ENCODE measurements around the gene HNRNPA1.
"Not testable (repeated sequence)": the region's sequence is repeated elsewhere in the genome, so short reads cannot be mapped to it uniquely, and the experiment has no call there.

Gene HNRNPA1

DNA sequence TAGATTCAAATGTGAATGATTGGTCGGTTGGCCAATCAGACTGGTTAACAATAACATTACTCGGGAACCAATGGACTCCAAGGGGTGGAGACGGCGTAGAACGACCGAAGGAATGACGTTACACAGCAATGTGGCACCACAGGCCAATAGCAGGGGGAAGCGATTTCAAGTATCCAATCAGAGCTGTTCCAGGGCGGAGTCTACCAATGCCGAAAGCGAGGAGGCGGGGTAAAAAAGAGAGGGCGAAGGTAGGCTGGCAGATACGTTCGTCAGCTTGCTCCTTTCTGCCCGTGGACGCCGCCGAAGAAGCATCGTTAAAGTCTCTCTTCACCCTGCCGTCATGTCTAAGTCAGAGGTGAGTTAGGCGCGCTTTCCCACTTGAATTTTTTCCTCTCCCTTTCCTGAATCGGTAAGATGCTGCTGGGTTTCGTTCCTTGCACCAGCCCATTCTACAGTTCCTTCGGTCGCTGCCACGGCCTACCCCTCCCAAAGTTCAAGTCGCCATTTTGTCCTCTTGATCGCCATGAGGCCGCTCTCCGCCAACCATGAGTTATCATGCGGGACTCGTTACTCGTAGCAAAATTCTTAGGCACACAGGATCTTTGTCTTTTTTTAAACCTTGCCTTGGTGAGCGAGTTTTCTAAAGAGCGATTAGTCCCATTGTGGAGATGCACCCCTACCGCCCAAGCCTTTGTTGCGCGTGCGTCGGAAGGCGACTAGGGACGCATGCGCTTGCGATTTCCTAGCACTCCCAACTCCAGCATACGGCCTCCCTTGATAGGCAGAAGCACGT lies at the start of gene HNRNPA1:
Gene HNRNPA1, plus strand, starts transcription at position 259 of the 793 bp plus-strand sequence. Its CDS starts 82 bp downstream, at position 341.
- peak; percentile 97 for DNase-seq (ENCODE audit: low read depth)

GRCh38 chr12:54231269-54231668 lies 49.3 kb upstream of the HNRNPA1 start:
- DNase-seq (ENCODE audit: low read depth) = not testable (repeated sequence)

DNA sequence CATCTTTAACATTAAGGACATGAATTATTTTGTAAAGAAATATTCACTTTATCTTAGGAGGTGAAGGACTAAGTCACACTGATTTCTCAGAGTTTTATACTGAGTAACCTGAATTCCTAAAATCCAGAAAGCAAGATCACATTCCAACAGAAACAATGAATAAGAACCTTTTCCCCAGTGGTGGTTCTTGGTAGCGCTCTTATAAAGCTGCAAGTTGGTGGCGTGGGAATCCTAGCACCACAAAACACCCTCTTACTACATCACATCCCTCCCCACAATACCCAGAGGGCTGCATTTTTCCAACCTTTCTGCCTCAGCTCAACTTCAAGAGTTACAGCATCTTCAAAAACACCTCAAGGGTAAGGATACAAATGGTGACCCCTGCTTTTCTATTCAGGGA lies 47.7 kb upstream of the HNRNPA1 start:
- no peak for DNase-seq (ENCODE audit: low read depth)

DNA sequence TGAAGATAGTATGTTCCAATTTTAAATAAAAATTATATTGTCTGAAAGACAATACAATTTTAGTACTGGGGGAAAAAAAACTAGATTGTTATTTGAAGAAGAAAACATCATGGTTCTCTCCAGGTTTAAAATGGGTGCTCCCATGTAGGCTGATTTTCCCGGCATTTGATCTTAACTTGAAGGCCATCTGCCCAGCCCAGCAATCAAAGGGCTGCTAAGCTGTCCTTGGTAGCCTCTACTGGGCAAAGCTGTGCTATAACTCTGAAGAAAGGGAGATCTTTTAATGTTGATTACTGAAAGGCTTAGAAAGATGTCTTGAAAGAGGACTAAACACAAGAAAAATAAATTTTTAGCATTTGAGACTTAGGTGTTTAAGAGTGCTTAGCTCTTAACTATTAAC lies 42.0 kb upstream of the HNRNPA1 start:
- no peak for DNase-seq (ENCODE audit: low read depth)

GRCh38 chr12:54239620-54240019 lies 40.9 kb upstream of the HNRNPA1 start:
- DNase-seq (ENCODE audit: low read depth) = no peak

DNA sequence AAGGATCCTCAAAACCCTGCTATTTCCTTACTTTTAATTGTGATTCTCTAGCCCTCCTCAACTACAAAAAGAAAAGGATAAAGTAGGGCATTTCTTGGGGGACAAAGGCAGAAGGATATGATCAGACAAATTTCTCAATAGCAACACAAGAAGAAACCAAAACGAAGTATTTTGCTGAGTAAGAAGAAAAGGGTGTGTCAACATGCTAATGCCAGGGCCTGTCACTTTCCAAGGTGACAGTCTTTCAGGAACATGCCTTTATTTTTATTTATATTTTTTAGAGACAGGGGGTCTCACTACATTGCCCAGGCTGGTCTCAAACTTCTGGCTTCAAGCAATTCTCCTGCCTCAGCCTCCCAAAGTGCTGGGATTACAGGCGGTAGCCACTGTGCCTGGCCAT lies 40.4 kb upstream of the HNRNPA1 start:
- DNase-seq (ENCODE audit: low read depth) = no peak

DNA sequence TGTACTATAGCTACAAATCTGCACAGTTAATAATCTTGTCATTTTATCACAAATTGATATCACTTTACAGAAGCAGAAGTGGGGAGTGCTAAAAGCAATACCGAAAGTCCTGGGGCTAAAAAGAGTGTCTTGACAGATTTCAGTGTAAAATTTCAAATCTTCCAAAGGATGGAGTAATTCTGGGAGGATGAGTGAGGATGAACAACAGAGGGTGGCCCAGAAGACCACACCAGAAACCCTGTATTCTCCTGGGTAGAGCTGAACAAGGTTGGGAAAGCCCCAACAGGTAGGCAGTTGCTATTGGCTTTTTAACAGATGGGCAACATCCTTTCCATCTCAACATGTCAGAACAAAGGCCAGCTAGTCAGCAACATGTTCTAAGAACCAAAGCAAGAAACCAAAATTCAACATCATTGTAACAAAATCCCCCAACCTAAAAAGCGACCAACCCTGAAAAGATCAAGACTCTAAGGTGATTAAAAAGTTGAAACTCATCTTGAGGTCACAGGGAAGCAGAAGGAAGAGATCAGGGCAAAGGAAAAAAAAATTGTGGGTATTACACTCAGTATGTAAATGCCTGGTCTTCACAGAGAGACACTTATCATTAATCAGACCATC lies 39.4 kb upstream of the HNRNPA1 start:
- no peak for DNase-seq (ENCODE audit: low read depth)

GRCh38 chr12:54246011-54246641 lies 34.4 kb upstream of the HNRNPA1 start:
- DNase-seq (ENCODE audit: low read depth) = no peak

GRCh38 chr12:54249489-54249888 lies 31.0 kb upstream of the HNRNPA1 start:
- DNase-seq (ENCODE audit: low read depth) = no peak

DNA sequence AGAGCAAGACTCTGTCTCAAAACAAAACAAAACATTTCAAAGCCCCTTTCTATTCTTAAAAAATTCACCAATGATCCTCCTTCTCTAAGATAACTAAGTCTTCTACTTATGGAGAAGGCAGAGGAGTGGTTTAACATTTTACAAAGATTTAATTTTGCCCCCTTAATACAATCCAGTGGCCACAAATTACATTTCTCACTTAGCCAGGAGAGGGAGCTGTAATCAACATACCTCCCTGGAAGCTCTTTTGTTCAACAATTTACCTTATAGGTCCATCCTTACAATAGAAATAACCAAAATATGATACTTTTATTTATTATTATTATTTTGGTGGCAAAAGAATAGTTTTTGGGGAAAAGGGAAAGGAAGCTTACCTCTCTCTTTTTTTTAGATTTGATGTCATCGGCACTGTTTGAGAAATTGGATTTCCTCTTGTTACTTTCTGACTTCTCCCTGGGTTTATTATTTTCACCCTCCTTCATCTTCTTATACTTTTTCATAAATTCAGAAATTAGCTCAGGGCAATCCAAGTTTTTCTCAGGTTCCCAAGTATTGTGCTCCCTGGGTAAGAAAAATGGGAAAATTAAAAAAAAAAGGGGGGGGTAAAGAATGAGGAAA lies 28.8 kb upstream of the HNRNPA1 start:
- DNase-seq (ENCODE audit: low read depth) = no peak

DNA sequence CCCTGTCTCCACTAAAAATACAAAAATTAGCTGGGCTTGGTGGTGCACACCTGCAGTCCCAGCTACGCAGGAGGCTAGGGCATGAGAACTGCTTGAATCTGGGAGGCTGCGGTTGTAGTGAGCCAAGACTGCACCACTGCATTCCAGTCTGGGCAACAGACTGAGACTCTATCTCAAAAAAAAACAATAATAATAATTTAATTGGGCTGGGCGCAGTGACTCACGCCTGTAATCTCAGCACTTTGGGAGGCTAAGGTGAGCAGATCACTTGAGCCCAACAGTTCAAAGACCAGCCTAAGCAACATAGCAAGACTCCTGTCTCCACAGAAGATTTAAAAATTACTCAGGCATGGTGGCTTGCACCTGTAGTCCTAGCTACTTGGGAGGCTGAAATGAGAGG lies 27.3 kb upstream of the HNRNPA1 start:
- no peak for DNase-seq (ENCODE audit: low read depth)

- DNase-seq (ENCODE audit: low read depth) = no peak
Measured at GRCh38 chr12:54257332-54257731, 23.2 kb upstream of the HNRNPA1 start.

DNA sequence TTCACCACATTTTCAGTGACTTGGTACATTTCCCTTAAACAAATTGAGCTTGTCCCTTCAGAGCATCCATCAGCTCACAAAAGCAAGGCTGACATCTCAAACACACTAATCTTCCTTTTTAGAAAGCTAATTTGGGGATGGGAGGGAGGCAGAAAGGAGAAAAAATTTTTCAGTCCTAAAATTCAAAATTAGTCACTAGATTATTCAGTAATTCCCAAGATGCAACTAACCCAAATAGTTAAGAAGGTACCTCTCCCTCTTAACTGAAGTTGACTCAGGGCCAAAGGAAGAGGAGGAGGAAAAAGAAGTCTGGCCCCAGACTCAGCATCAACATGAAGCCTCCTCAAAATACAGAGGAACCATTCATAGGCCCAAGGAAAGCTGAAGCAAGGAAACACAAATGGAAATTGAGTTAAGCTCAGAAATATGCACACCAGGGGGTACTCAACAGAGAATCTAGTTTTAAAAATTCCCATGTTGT lies 22.3 kb upstream of the HNRNPA1 start:
- DNase-seq (ENCODE audit: low read depth) = no peak

DNA sequence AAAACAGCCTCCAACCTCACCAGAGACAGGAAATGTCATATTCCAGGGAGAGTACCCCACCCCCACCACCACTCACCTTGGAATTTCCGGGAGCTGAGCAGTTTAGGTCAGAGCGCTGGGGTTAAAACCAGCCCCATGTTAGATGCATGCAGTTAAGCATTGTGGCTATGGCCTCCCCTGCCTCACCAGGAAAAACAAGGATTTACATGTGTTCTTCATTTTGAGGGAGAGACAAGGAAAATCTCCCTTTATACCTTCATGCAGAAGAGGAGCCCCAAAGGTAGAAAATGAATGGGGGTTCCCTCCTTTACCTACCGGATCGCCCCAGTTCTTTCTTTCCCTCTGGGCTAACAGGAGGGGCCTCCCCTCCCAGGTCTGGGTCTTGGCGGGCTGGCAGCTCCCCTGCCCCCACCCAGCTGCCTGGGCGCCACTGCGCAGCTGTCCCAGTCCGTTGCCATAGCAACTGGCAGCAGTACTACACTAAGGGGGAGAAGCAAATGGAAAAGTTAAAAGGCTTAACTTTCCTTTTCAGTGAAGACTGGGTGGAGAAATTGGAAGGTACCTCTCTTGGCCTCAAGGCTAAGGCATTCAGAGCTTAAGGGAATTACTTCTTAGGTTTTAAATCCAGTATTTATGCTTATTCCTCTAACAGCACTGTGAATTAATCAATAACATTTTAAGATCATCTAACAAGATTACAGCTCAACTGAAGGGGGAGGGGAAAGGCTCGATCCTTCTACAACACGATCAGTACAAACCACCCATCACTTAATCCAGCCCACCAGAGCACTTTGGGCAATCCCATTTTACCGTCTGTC lies 21.1 kb upstream of the HNRNPA1 start:
- DNase-seq (ENCODE audit: low read depth) = no peak

GRCh38 chr12:54261815-54262402 lies 18.6 kb upstream of the HNRNPA1 start:
- DNase-seq (ENCODE audit: low read depth) = no peak

- no peak for DNase-seq (ENCODE audit: low read depth)
Measured at GRCh38 chr12:54262403-54262925, 18.1 kb upstream of the HNRNPA1 start.

DNA sequence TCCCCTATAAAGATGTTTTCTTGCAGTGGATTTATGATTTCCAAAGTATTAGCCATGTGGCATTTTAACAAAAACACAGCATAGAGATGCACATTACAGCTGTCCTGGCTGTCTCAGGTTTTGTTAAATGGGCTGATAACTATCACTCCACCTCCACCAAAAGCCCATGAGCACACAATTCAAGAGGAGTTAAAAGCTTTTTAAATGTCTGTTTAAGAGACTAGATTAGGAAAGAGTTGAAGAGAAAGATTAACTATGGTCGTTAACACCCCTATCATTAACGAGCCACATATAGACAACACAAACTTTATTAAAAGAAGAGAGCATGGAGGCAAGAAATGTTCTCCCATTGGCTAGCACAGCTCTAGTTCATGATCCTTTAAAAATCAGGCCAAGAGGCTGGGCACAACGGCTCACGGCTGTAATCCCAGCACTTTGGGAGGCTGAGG lies 15.1 kb upstream of the HNRNPA1 start:
- no peak for DNase-seq (ENCODE audit: low read depth)

DNA sequence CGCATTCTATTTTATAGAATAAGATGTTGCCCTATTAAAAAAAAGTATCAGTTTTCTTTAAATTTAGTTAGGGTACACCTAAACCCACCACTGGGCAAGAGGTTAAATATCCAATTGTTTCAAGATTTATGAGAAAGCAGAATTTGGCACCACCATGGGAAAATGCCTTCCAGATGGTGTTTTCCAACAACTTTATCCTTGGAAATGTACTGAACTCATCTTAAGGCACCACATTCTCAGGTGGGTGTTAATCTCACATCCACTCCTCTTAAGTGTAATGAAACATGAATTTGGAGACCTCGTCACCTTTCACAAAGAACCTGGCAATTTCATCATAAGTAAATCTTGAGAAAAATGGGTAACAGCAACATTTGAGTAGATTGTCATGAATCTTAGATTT lies 13.7 kb upstream of the HNRNPA1 start:
- DNase-seq (ENCODE audit: low read depth) = no peak

DNA sequence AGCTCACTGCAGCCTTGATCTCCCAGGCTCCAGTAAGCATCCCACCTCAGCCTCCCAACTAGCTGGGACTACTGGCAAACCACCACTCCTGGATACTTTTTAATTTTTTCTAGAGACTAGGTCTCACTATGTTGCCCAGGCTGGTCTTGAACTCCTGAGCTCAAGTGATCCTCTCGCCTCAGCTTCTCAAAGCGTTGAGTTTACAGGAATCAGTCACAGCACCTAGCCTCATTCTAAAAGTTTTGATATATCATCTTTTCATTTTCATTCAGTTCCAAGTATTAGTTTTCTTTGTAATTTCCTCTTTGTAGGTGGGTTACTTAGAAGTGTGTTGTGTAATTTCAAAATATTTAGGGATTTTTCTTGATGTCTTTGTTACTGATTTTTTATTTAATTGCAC lies 10.2 kb upstream of the HNRNPA1 start:
- no peak for DNase-seq (ENCODE audit: low read depth)

GRCh38 chr12:54272214-54272613 lies 8.3 kb upstream of the HNRNPA1 start:
- DNase-seq (ENCODE audit: low read depth) = no peak

DNA sequence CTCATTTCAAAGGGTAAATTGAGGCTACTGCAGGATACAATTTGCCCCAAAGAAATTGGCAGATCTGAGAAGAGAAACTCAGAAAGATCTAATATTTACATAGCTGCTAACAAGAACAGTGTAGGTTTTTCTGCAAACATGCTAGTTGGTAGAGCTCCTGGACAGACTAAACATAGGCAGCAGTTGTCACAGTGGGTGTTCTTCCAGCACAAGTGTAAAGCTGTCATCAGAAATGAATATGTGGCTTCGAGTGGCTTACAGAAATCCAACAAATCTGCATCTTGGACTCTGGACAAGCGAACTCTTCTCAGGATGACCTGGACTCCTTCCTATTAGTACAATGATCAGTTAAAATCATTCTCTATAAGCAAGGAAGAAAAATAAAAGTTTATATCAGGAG lies 6.5 kb upstream of the HNRNPA1 start:
- no peak for DNase-seq (ENCODE audit: low read depth)

Measured in CMK (cell line).